OCI-LY3 (cell line): Measurements from ENCODE around the gene PPP1R14D.

Experiments
- H2AFZ ChIP-seq: fragments of 200-600, 300-600 bp; shearing (Covaris generic); 2 replicates; pipeline ENCODE4 v1.6.0; 2014; ENCODE audit warnings: antibody characterized with exemption, low read depth, low read length
- H3K27ac ChIP-seq: fragments of 200-600, 300-600 bp; sonication (generic); 2 replicates; pipeline ENCODE4 v1.5.1; 2014; ENCODE audit warnings: mild to moderate bottlenecking, low read length, moderate library complexity, mixed read lengths
- H3K27me3 ChIP-seq: fragments of 200-600, 300-600 bp; sonication (generic); 2 replicates; pipeline ENCODE4 v1.6.1; 2014; ENCODE audit warnings: low read depth, low read length, mixed read lengths
- H3K36me3 ChIP-seq: fragments of 200-600, 300-600 bp; sonication (generic); replicated peaks from 2 replicates; pipeline ENCODE3; 2014; ENCODE audit warnings: low read depth, low read length, mixed read lengths
- H3K4me1 ChIP-seq: fragments of 300-600, 200-600 bp; sonication (generic); 2 replicates; pipeline ENCODE4 v1.6.1; 2014; ENCODE audit warnings: low read length, mixed read lengths
- H3K4me2 ChIP-seq: fragments of 200-600, 300-600 bp; sonication (generic); 2 replicates; pipeline ENCODE4 v1.6.1; 2014; ENCODE audit warnings: low read length, mixed read lengths
- H3K4me3 ChIP-seq: fragments of 300-600, 200-600 bp; sonication (generic); 2 replicates; pipeline ENCODE4 v1.5.1; 2014; ENCODE audit warnings: antibody characterized with exemption, mild to moderate bottlenecking, low read length, moderate library complexity
- H3K79me2 ChIP-seq: fragments of 300-600, 200-600 bp; shearing (Covaris generic); 2 replicates; pipeline ENCODE4 v1.6.1; 2014; ENCODE audit warnings: mild to moderate bottlenecking, low read length, mixed read lengths
- H3K9ac ChIP-seq: fragments of 300-600, 200-600 bp; shearing (Covaris generic); 2 replicates; pipeline ENCODE4 v1.6.0; 2014; ENCODE audit warnings: mild to moderate bottlenecking, low read length, moderate library complexity
- H3K9me3 ChIP-seq: fragments of 200-600, 300-600 bp; shearing (Covaris generic); 2 replicates; pipeline ENCODE4 v1.6.1; 2014; ENCODE audit warnings: low read length, mixed read lengths; ENCODE audit not compliant: insufficient read depth
- H4K20me1 ChIP-seq: fragments of 200-600, 300-600 bp; sonication (generic); 2 replicates; pipeline ENCODE4 v1.6.1; 2016; ENCODE audit warnings: low read length, mixed read lengths; ENCODE audit not compliant: insufficient read depth
- CTCF ChIP-seq: fragments of 200-600, 300-600 bp; sonication (generic); IDR thresholded peaks from 2 replicates; pipeline ENCODE4 v1.5.1; 2014; ENCODE audit warnings: antibody characterized with exemption, low read length, low read depth
- EZH2phosphoT487 ChIP-seq: fragments of 200-600 bp; shearing (Covaris generic); IDR thresholded peaks from 2 replicates; pipeline ENCODE4 v1.6.1; 2018; ENCODE audit warnings: antibody characterized with exemption, mixed run types, low read depth

PPP1R14D gene

GRCh38 chr15:40767838-40768500 lies 60.5 kb downstream of the PPP1R14D start:
- Histone ChIP-seq H3K79me2 (no peaks in the 10 kb centered on the region), H3K4me1 (peaks cover 59% of the 10 kb centered on the region), H2AFZ (no peak overlapping the region), H3K27ac (peak overlapping the region; percentile 79), H3K9ac (no peak overlapping the region), H3K27me3 (no peaks in the 10 kb centered on the region), H4K20me1 (no peaks in the 10 kb centered on the region), H3K4me3 (no peak overlapping the region), H3K4me2 (peak overlapping the region; percentile 88), H3K36me3 (peaks cover 14% of the 10 kb centered on the region), H3K9me3 (no peaks in the 10 kb centered on the region)
- TF ChIP-seq EZH2phosphoT487 (no peak), CTCF (no peak)

GRCh38 chr15:40766906-40767837 lies 61.3 kb downstream of the PPP1R14D start:
- Histone ChIP-seq H3K27me3 (no peaks in the 10 kb centered on the region), H3K27ac (no peak overlapping the region), H3K79me2 (no peaks in the 10 kb centered on the region), H3K9me3 (no peaks in the 10 kb centered on the region), H3K4me2 (no peak overlapping the region), H3K4me1 (peaks cover 60% of the 10 kb centered on the region), H2AFZ (no peak overlapping the region), H3K36me3 (peaks cover 14% of the 10 kb centered on the region), H3K4me3 (no peak overlapping the region), H3K9ac (no peak overlapping the region), H4K20me1 (no peaks in the 10 kb centered on the region)
- TF ChIP-seq EZH2phosphoT487 (no peak), CTCF (no peak)

- peaks cover 10% of the 10 kb centered on the region for H3K36me3 ChIP-seq
- no peak overlapping the region for H3K4me3 ChIP-seq
- H3K9me3 ChIP-seq: no peaks in the 10 kb centered on the region
- H3K9ac ChIP-seq: no peak overlapping the region
- no peaks in the 10 kb centered on the region for H3K27me3 ChIP-seq
- H3K27ac ChIP-seq: no peak overlapping the region
- H3K4me1 ChIP-seq: peaks cover 53% of the 10 kb centered on the region
- no peak for TF ChIP-seq CTCF
- TF ChIP-seq EZH2phosphoT487: no peak
- H4K20me1 ChIP-seq: no peaks in the 10 kb centered on the region
- no peaks in the 10 kb centered on the region for H3K79me2 ChIP-seq
- H2AFZ ChIP-seq: no peak overlapping the region
- H3K4me2 ChIP-seq: no peak overlapping the region
Observed at GRCh38 chr15:40766194-40766815, 62.2 kb downstream of the PPP1R14D start.
